Effector memory CD8-positive, alpha-beta T cell (primary cell): ENCODE results near the gene PIK3R6.

ENCODE experiments used
- ATAC-seq: fragments of 150-1000 bp; cut with Tn5 transposase; replicated peaks from 2 replicates; pipeline ENCODE4 v1.10.0; 2021; ENCODE audit warnings: mild to moderate bottlenecking, moderate library complexity
- DNase-seq, 3 experiments: peaks; one replicate each; pipeline ENCODE4 v3.0.0; 2021
- H3K27ac Mint-ChIP-seq, 2 donors: one replicate each; pipeline ENCODE4 v1.8.0; 2022; ENCODE audit warnings: mild to moderate bottlenecking in 2 of 2, mixed read lengths in 2 of 2, moderate library complexity in 2 of 2
- H3K27me3 Mint-ChIP-seq, 2 donors: one replicate each; pipeline ENCODE4 v1.8.0; 2022; ENCODE audit warnings: mixed read lengths in 2 of 2
- H3K36me3 Mint-ChIP-seq: one replicate; pipeline ENCODE4 v1.8.0; 2022; ENCODE audit warnings: mild to moderate bottlenecking, moderate library complexity, mixed read lengths; ENCODE audit not compliant: insufficient read depth
- H3K4me1 Mint-ChIP-seq, 2 donors: one replicate each; pipeline ENCODE4 v1.8.0; 2022; ENCODE audit warnings: low read depth in 2 of 2, mixed read lengths in 2 of 2
- H3K4me3 Mint-ChIP-seq, 2 donors: one replicate each; pipeline ENCODE4 v1.8.0; 2022; ENCODE audit warnings: mild to moderate bottlenecking in 2 of 2, mixed read lengths in 2 of 2, moderate library complexity in 2 of 2
- H3K9me3 Mint-ChIP-seq, 2 donors: one replicate each; pipeline ENCODE4 v1.8.0; 2022; ENCODE audit warnings: mixed read lengths in 2 of 2
- total RNA-seq, 9 experiments: gene quantifications; one replicate each; lab custom pipeline; 2026; lab: John Stamatoyannopoulos, UW

Gene PIK3R6, protein sequence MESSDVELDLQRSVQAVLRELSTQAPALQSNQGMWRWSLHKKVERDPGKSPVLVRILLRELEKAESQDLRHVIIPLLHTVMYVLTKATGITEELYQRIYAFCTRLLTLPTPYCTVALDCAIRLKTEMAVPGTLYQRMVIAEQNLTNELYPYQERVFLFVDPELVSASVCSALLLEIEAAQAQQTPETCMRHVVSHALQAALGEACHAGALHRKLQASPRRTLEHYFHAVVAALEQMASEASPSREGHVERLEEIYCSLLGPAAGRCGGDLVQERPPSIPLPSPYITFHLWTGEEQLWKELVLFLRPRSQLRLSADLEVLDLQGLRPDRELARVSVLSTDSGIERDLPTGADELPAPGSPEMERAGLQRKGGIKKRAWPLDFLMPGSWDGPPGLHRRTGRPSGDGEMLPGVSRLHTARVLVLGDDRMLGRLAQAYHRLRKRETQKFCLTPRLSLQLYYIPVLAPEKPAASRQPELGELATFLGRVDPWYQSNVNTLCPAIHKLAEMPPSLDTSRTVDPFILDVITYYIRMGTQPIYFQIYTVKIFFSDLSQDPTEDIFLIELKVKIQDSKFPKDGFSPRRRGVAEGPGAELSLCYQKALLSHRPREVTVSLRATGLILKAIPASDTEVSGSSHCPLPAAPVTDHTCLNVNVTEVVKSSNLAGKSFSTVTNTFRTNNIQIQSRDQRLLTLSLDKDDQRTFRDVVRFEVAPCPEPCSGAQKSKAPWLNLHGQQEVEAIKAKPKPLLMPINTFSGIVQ
- total RNA-seq: 0 to 1.5 (median 0.34) reads per million in 9 experiments

DNA sequence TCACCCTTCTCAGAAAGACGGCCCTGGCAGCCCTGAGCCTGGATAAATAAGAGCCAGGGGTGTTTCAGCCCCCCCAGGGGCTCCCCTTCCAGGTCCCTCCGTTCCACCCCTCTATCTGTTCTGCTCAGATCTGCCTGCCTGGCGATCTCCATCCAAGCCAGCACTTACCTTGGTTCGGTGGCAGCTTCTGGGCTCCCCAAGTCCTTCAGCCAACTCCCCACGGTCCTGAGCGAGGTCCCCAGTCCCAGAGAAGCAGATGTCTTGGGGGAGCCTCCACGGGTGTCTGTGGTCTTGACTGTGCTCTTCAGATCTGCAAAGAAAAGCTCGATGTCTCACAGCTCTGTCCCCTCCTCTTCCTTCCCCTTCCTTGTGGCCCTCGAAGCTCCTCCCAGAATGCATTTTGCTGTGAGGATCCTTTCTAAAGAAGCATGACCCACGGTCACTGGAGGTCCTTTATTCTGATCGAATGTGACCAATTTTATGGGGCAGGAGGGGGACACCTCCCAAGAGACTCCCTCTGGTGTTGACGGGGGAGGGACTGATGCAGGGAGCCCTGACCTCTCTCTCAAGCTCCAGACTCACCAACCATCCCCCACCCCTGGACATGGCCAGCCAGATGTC lies at the start of gene PIK3R6:
TSS of gene PIK3R6 (minus strand) at position 314 of the 621 bp plus-strand sequence. CDS start 17,880 bp downstream, outside the sequence.
- Mint-ChIP-seq H3K36me3 (peaks cover 3% of the 10 kb centered on the region), H3K4me1 (peaks cover 26 to 30% of the 10 kb centered on the region in 2 donors), H3K27me3 (no peaks in the 10 kb centered on the region), H3K9me3 (no peaks in the 10 kb centered on the region), H3K4me3 (peak within 1 kb of the TSS; percentile 78 to 83), H3K27ac (peak within 1 kb of the TSS; percentile 58 to 83)
- DNase-seq (no peak), ATAC-seq (peak; percentile 89)

DNA sequence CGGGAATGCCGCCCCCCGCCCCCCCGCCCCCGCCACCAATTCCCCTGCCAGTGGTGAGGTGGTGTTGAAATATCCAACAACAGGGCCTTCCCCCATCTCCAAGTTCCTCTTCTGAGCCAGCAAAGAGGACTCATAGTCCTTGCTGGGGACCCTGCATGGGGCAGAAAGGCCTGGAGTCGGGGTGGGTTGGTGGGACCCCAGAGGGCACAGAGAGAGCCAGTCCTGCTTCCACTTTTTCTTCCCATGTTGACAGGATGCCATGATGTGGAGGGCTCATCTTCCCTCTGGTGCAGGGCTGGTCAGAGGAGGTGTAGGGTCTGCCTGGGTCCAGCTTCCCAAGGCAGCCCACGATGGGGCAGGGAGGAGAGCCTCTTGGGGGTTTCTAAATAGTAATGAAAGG lies 49.0 kb upstream of the PIK3R6 start:
- no peak for DNase-seq
- Mint-ChIP-seq H3K27ac (peak overlapping the region; percentile 84 to 92), H3K4me1 (peaks cover 52 to 55% of the 10 kb centered on the region in 2 donors), H3K4me3 (peak overlapping the region in 1 of 2 donors; percentile 55), H3K36me3 (peaks cover 39% of the 10 kb centered on the region), H3K9me3 (no peaks in the 10 kb centered on the region), H3K27me3 (no peaks in the 10 kb centered on the region)
- peak; percentile 5 for ATAC-seq

DNA sequence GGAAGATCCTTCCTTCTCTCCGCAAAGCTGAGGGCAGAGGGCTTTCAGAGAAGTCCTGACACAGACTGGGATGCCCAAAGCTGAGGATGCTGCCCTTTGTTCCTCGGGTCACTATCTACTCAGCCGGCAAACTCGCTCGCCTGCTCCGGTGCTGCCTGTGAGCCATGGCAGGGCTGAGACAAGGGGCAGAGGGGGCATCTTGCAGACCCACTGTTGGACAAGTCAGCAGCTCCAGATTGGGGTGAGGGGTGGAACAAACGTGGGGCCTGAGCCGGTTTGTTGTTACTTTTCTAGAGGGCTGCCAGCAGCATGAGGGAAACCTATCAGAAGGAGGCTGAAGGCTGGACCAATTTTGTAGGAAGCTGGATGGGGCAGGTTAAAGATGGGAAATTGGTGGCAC lies 47.1 kb upstream of the PIK3R6 start:
- no peaks in the 10 kb centered on the region for H3K27me3 Mint-ChIP-seq
- H3K27ac Mint-ChIP-seq: peak overlapping the region; percentile 84 to 92
- DNase-seq: no peak
- H3K4me1 Mint-ChIP-seq: peaks cover 58 to 61% of the 10 kb centered on the region in 2 donors
- H3K9me3 Mint-ChIP-seq: no peaks in the 10 kb centered on the region
- peaks cover 36% of the 10 kb centered on the region for H3K36me3 Mint-ChIP-seq
- H3K4me3 Mint-ChIP-seq: peak overlapping the region in 1 of 2 donors; percentile 3
- ATAC-seq: no peak

DNA sequence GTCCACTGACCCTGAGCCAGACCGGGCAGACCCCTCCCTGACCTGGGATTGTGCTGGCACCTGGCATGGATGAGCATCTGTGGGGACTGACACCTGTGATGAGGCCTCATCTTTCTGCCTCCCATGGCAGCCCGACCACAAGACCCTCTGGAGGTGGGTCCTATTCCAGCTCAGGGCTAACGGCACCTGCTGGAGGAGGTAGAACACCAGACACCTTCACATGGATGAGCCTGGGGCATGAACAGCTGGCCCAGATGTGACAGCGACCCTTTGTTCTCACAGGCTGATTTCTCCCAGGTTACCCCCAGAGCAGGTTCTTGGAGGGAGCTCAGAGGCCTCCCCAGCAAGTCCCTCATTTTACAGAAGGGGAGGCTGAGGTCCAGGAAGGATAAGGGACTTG lies 46.4 kb upstream of the PIK3R6 start:
- peak overlapping the region in 1 of 2 donors; percentile 84 for H3K27ac Mint-ChIP-seq

DNA sequence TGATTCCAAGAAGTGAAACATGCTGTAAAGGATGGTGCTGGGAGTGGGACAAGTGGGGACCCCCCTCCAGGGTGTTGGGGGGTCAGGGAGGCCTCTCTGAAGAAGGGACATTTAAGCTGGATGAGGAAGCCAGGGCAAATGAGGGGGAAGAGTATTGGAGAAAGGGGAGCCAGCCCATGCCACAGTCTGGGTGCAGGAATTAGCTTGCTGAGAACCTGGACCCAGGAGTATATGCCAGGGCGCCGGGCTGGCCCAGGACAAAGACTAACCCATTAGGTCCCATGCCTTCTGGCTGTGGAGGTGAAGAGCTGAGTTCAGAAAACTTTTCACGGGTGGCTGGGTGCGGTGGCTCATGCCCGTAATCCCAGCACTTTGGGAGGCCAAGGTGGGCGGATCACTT lies 45.6 kb upstream of the PIK3R6 start:
- peaks cover 54 to 58% of the 10 kb centered on the region in 2 donors for H3K4me1 Mint-ChIP-seq
- no peak for DNase-seq
- H3K27ac Mint-ChIP-seq: peak overlapping the region; percentile 84 to 93
- ATAC-seq: no peak
- no peaks in the 10 kb centered on the region for H3K9me3 Mint-ChIP-seq
- peaks cover 48% of the 10 kb centered on the region for H3K36me3 Mint-ChIP-seq
- H3K27me3 Mint-ChIP-seq: no peaks in the 10 kb centered on the region
- no peak overlapping the region for H3K4me3 Mint-ChIP-seq

More for the DNA sequence above, 46.4 kb upstream of the PIK3R6 start:
- H3K27me3 Mint-ChIP-seq: no peaks in the 10 kb centered on the region
- H3K9me3 Mint-ChIP-seq: no peaks in the 10 kb centered on the region
- DNase-seq (no peak), ATAC-seq (no peak)
- no peak overlapping the region for H3K4me3 Mint-ChIP-seq
- H3K4me1 Mint-ChIP-seq: peaks cover 52 to 59% of the 10 kb centered on the region in 2 donors
- peaks cover 40% of the 10 kb centered on the region for H3K36me3 Mint-ChIP-seq

DNA sequence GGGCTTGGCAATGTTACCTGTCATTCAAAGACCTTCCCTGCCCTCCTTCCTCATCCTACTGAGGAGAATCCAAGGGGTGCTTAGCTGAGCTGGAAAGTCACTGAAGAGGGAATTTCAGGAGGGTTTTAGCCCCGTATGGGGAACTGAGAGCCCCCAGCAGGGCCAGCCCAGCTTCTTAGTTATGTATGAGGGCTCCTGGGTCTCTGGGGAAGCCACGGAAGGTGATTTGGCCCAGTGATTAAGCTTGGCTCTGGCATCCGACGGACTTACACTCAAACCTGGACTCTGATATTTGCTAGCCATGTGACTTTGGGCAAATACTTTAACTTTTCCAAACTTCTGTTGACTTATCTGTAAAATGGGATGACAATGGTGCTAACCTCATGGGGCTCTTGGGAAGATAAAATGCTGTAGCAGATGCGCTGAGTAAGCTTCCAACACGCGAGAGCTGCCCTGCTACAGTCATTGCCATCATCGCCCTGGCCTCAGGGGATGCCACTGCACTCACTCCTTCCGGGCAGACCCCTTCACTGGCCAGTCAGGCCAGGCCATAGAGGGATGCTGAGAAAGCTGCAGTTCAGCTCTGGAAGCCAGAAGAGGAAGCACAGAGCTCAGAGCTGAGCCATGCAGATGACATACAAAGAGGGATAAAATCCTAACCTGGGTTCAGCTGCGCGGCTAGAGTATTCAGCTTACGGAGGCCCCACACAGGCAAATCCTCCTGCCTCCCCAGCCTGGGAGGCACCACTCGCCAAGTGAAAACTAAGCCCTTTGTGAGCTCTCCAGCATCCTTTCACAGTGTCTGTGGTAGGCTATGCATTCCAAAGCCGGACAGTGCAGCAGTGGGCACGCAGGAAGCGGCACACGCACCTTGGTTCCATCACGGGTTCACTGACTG lies 44.9 kb upstream of the PIK3R6 start:
- Mint-ChIP-seq H3K9me3 (no peaks in the 10 kb centered on the region), H3K4me3 (no peak overlapping the region), H3K27me3 (no peaks in the 10 kb centered on the region), H3K36me3 (peaks cover 56% of the 10 kb centered on the region), H3K27ac (peak overlapping the region; percentile 84 to 93), H3K4me1 (peaks cover 50 to 56% of the 10 kb centered on the region in 2 donors)
- no peak for DNase-seq
- ATAC-seq: no peak

DNA sequence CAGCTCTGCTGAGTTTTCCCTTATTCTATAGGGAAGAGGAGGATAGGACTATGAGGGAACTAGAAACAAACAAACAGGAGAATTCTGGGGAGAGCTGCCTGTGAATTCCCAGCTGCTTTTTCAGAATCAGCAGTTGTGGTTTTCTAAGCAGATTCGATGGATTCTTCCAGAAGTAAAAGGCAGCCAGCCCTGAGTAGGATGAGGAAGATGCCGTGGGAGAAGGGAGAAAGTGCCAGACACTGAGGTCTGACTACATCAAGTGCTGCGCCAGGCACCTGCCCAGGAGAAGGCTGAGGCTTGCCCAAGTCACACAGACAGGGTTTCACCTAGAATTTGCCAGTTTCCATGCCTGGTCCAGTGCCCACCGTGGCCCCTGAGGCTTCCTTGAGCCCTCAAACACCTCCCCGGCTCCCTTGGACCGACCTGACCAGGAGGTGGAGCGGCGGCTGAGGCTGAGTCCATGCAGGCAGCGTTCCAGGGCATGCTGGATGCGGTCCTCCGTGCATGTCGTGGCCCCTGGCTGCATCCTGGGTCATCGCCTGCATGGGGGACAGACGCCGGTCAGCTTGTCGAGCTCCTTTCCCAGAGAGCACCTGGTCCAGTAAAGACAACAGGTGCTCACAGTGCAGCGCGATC lies 43.6 kb upstream of the PIK3R6 start:
- ATAC-seq (no peak), DNase-seq (no peak)
- peaks cover 63% of the 10 kb centered on the region for H3K36me3 Mint-ChIP-seq
- no peaks in the 10 kb centered on the region for H3K27me3 Mint-ChIP-seq
- H3K4me1 Mint-ChIP-seq: peaks cover 40 to 46% of the 10 kb centered on the region in 2 donors
- peak overlapping the region in 1 of 2 donors; percentile 3 for H3K4me3 Mint-ChIP-seq
- peak overlapping the region; percentile 62 to 84 for H3K27ac Mint-ChIP-seq
- no peaks in the 10 kb centered on the region for H3K9me3 Mint-ChIP-seq

DNA sequence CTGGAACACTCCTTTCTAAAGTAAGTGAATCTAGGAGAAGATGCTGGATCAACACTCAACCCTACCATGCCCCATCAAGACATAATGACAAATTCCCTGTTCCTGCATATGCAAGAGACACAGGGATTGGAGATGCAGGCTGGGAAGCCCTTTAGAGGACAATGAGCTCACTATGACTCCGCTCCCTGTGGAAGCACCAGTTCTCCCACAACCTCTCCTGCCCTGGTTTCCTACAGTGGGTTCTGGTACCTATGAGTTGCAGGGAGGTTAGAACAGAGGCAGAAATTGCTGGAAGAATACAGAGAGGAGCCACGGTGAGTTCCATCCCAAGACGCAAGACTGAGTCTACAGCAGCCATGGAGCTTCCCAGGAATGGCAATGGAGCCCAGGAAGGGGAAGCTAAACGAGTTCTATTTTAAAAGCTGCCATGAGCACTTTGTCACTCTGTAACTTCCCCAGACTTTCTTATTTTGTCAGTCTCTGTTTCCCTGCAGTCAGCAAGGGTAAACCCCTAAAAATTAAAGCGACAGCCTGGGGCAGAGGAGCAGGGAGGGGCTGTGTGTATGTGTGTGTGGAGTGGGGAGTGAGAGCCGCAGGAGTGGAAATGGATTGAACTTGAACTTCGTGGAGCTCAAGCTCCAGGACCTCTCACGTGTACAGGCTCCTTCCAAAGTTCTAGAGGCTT lies 42.3 kb upstream of the PIK3R6 start:
- DNase-seq (no peak), ATAC-seq (no peak)
- Mint-ChIP-seq H3K9me3 (no peaks in the 10 kb centered on the region), H3K36me3 (peaks cover 70% of the 10 kb centered on the region), H3K4me3 (no peak overlapping the region), H3K27ac (peak overlapping the region; percentile 62 to 84), H3K27me3 (no peaks in the 10 kb centered on the region), H3K4me1 (peaks cover 41 to 42% of the 10 kb centered on the region in 2 donors)

DNA sequence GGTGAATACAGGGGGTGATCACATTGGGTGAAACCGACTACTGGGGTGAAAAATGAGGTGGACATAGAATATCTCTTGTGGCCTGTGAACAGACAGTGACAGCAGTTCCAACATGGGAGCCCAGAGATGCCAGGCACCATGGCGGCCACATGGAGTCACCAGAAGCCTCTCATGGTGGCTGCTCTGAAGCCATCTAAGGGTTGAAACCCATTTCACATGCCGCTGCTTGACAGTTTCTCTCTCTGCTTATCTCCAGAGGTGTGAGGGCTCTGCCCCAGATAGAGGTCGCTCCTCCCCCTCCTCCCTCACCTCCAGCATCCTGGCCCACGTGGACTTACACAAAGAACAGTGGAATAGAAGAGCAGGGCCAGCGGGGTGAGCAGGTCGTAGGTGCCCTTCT lies 37.9 kb upstream of the PIK3R6 start:
- Mint-ChIP-seq H3K4me1 (peaks cover 28 to 31% of the 10 kb centered on the region in 2 donors), H3K9me3 (no peaks in the 10 kb centered on the region), H3K27me3 (no peaks in the 10 kb centered on the region), H3K4me3 (peak overlapping the region in 1 of 2 donors; percentile 30), H3K36me3 (peaks cover 90% of the 10 kb centered on the region), H3K27ac (peak overlapping the region; percentile 73 to 94)
- ATAC-seq (peak; percentile 97), DNase-seq (peak in 2 of 3 experiments; percentile 29 to 35)

DNA sequence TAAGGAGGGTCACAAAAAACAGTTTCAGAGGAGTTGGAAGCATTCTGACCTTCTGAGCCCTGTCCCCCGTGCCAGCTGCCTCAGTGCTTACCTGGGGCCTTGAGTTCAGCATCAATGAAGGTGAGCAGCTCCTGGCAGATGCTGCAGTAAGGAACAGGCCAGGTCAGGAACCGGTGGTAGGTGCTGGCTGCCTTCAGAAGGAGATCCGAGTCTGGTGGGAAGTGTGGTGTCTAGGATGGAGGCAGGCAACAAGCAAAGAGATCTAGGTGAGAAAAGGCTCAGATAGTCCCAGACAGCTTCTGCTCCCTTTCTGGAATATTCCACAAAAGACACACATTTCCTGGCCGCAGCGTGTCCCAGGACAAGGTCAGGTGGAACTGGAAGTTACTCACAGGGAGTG lies 37.2 kb upstream of the PIK3R6 start:
- DNase-seq: no peak
- H3K36me3 Mint-ChIP-seq: peaks cover 97% of the 10 kb centered on the region
- peak overlapping the region; percentile 73 to 94 for H3K27ac Mint-ChIP-seq
- no peaks in the 10 kb centered on the region for H3K9me3 Mint-ChIP-seq
- no peak for ATAC-seq
- H3K4me1 Mint-ChIP-seq: peaks cover 28 to 36% of the 10 kb centered on the region in 2 donors
- H3K27me3 Mint-ChIP-seq: no peaks in the 10 kb centered on the region
- H3K4me3 Mint-ChIP-seq: no peak overlapping the region

DNA sequence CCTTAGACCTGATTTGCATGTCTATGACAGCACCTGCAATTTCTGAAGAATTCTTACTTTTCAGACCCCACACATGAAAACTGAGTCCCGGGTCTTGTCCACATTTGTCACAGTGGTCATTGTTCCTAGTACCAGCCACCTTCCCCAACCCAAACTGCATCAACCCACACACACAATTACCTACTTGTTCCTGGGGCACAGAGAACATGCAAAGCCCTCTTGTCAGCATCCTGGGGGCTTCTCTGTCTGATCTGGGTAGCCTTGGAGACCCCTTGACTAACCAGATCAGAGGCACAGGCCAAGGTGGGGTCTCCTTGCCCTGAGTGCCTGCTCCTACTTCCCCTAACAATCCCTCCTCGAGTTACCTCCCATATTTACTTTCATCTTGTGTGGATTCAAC lies 36.7 kb upstream of the PIK3R6 start:
- H3K27me3 Mint-ChIP-seq: no peaks in the 10 kb centered on the region
- no peak for DNase-seq
- no peaks in the 10 kb centered on the region for H3K9me3 Mint-ChIP-seq
- H3K27ac Mint-ChIP-seq: peak overlapping the region; percentile 73 to 94
- H3K4me3 Mint-ChIP-seq: no peak overlapping the region
- ATAC-seq: no peak
- peaks cover 30 to 39% of the 10 kb centered on the region in 2 donors for H3K4me1 Mint-ChIP-seq
- peaks cover 99% of the 10 kb centered on the region for H3K36me3 Mint-ChIP-seq
